Measurements from ENCODE around the gene CORO2B.

Gene CORO2B

GRCh38 chr15:68765602-68766368, 187.0 kb downstream of the CORO2B start:
- Histone ChIP-seq H3K36me3 (replicated peaks; ENCODE audit: insufficient read depth, low read length) (no peaks in the 10 kb centered on the region), H3K9me3 (replicated peaks; ENCODE audit: insufficient read depth, low read length) (no peaks in the 10 kb centered on the region), H3K4me1 (ENCODE audit: low read length) (no peaks in the 10 kb centered on the region), H3K79me2 (ENCODE audit: low read length) (no peaks in the 10 kb centered on the region), H3F3A (ENCODE audit: insufficient read depth, low read length) (no peaks in the 10 kb centered on the region), H2AFZ (ENCODE audit: low read length) (no peak overlapping the region), H3K27ac (ENCODE audit: low read length) (no peak overlapping the region), H4K20me1 (ENCODE audit: insufficient read depth, low read length) (no peaks in the 10 kb centered on the region), H3K27me3 (replicated peaks; ENCODE audit: insufficient read depth, low read length) (no peaks in the 10 kb centered on the region), H3K4me2 (ENCODE audit: low read depth, low read length) (no peak overlapping the region), H3K9me2 (replicated peaks; ENCODE audit: insufficient read depth, low read length) (no peaks in the 10 kb centered on the region), H3K9ac (ENCODE audit: low read length) (no peak overlapping the region), H3K4me3 (ENCODE audit: low read length) (no peak overlapping the region)
- DNase-seq = no peak
- TF ChIP-seq EZH2phosphoT487 (IDR thresholded peaks at IDR 0.05; ENCODE audit: low read length) (no peak), EZH2 (optimal IDR thresholded peaks at IDR 0.05; ENCODE audit: low read depth, low read length) (no peak), CTCF (IDR thresholded peaks at IDR 0.05; ENCODE audit: low read length) (no peak)

DNA sequence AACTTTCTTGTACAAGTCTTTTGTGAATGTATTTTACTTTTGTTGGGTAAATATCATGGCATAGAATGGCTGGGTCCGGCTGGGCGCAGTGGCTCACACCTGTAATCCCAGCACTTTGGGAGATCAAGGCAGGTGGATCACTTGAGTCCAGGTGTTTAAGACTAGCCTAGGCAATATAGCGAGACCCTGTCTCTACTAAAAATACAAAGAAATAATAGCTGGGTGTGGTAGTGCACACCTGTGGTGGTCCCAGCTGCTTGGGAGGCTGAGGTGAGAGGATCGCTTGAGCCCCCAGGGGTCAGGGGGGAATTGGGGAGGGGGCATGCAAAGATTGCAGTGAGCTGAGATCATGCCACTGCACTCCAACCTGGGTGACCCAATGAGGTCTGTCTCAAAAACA, 189.0 kb downstream of the CORO2B start:
- H4K20me1 ChIP-seq (ENCODE audit: insufficient read depth, low read length) = no peaks in the 10 kb centered on the region
- H3K27me3 ChIP-seq (replicated peaks; ENCODE audit: insufficient read depth, low read length) = no peaks in the 10 kb centered on the region
- no peak overlapping the region for H3K9ac ChIP-seq (ENCODE audit: low read length)
- no peaks in the 10 kb centered on the region for H3K9me2 ChIP-seq (replicated peaks; ENCODE audit: insufficient read depth, low read length)
- H3K9me3 ChIP-seq (replicated peaks; ENCODE audit: insufficient read depth, low read length) = no peaks in the 10 kb centered on the region
- no peak overlapping the region for H3K4me3 ChIP-seq (ENCODE audit: low read length)
- no peak overlapping the region for H3K4me2 ChIP-seq (ENCODE audit: low read depth, low read length)
- H3K27ac ChIP-seq (ENCODE audit: low read length) = no peak overlapping the region
- TF ChIP-seq CTCF (IDR thresholded peaks at IDR 0.05; ENCODE audit: low read length) = no peak
- no peak for TF ChIP-seq EZH2phosphoT487 (IDR thresholded peaks at IDR 0.05; ENCODE audit: low read length)
- TF ChIP-seq EZH2 (optimal IDR thresholded peaks at IDR 0.05; ENCODE audit: low read depth, low read length) = no peak
- H3K79me2 ChIP-seq (ENCODE audit: low read length) = no peaks in the 10 kb centered on the region
- H3K4me1 ChIP-seq (ENCODE audit: low read length) = no peaks in the 10 kb centered on the region
- no peak overlapping the region for H2AFZ ChIP-seq (ENCODE audit: low read length)
- no peak for DNase-seq
- no peaks in the 10 kb centered on the region for H3K36me3 ChIP-seq (replicated peaks; ENCODE audit: insufficient read depth, low read length)
- H3F3A ChIP-seq (ENCODE audit: insufficient read depth, low read length) = no peaks in the 10 kb centered on the region

DNA sequence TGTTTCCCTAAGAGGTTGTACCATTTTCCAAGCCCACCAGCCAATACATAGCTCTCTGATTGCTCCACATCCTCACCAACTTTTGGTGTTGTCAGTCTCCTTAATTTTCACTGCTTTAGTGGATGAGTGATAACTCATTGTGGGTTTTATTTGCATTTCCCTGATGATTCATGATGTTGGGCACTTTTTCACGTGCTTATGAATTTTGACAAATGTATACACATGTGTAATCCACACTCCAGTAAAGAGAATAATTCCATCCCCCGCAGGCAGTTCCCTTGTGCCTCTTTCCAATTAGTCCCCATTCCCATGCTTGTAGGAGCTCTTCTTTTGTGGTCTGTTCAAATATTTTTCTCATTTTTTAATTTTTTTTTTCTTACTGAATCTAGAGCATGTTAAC, 189.5 kb downstream of the CORO2B start:
- Histone ChIP-seq H4K20me1 (ENCODE audit: insufficient read depth, low read length) (no peaks in the 10 kb centered on the region), H3K4me2 (ENCODE audit: low read depth, low read length) (no peak overlapping the region), H3K27me3 (replicated peaks; ENCODE audit: insufficient read depth, low read length) (no peaks in the 10 kb centered on the region), H3K4me3 (ENCODE audit: low read length) (no peak overlapping the region), H3K9ac (ENCODE audit: low read length) (no peak overlapping the region), H3K27ac (ENCODE audit: low read length) (no peak overlapping the region), H3K79me2 (ENCODE audit: low read length) (no peaks in the 10 kb centered on the region), H3K9me3 (replicated peaks; ENCODE audit: insufficient read depth, low read length) (no peaks in the 10 kb centered on the region), H2AFZ (ENCODE audit: low read length) (no peak overlapping the region), H3K9me2 (replicated peaks; ENCODE audit: insufficient read depth, low read length) (no peaks in the 10 kb centered on the region), H3K4me1 (ENCODE audit: low read length) (no peaks in the 10 kb centered on the region), H3F3A (ENCODE audit: insufficient read depth, low read length) (no peaks in the 10 kb centered on the region), H3K36me3 (replicated peaks; ENCODE audit: insufficient read depth, low read length) (no peaks in the 10 kb centered on the region)
- no peak for DNase-seq
- TF ChIP-seq CTCF (IDR thresholded peaks at IDR 0.05; ENCODE audit: low read length) (no peak), EZH2phosphoT487 (IDR thresholded peaks at IDR 0.05; ENCODE audit: low read length) (no peak), EZH2 (optimal IDR thresholded peaks at IDR 0.05; ENCODE audit: low read depth, low read length) (no peak)
